A549 (cell line): ENCODE results near the gene NR3C2.

Source experiments
- SMC3 ChIP-seq: fragments of >200 bp; sonication (Bioruptor Twin); formaldehyde crosslinking; IDR thresholded peaks from 3 replicates; pipeline ENCODE4 v1.6.1; 2018; ENCODE audit warnings: inconsistent platforms
- TF ChIP-seq, protein P1 (sequence below): fragments of >200 bp; sonication (Bioruptor Twin); formaldehyde crosslinking; IDR thresholded peaks from 3 replicates; pipeline ENCODE4 v1.5.1; 2016

DNA sequence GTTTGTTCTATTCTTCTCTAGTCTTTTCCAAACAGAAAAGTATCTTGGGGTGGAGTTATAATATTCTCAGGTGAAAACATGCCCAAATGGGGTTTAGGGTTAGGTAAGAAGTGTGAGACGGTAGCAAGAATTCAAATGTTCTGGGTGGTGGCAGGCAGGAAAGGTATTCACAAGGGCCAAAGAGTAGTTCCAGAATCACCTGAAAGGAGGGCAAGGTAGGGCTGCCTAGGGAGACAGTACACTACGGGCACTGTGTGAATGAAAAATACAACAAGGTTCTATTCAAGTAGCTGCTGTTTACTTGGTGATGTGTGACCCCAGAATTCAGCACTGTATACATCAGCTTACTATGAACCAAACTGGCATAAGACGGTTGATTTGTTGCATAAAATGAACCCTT lies 51.9 kb downstream of the NR3C2 start:
- TF ChIP-seq, protein P1, sequence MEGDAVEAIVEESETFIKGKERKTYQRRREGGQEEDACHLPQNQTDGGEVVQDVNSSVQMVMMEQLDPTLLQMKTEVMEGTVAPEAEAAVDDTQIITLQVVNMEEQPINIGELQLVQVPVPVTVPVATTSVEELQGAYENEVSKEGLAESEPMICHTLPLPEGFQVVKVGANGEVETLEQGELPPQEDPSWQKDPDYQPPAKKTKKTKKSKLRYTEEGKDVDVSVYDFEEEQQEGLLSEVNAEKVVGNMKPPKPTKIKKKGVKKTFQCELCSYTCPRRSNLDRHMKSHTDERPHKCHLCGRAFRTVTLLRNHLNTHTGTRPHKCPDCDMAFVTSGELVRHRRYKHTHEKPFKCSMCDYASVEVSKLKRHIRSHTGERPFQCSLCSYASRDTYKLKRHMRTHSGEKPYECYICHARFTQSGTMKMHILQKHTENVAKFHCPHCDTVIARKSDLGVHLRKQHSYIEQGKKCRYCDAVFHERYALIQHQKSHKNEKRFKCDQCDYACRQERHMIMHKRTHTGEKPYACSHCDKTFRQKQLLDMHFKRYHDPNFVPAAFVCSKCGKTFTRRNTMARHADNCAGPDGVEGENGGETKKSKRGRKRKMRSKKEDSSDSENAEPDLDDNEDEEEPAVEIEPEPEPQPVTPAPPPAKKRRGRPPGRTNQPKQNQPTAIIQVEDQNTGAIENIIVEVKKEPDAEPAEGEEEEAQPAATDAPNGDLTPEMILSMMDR = no peak
- no peak for TF ChIP-seq SMC3
